VCaP (cell line): ENCODE measurements around the gene F2R.
"Not testable (repeated sequence)": the region's sequence is repeated elsewhere in the genome, so short reads cannot be mapped to it uniquely, and the experiment has no call there.

ENCODE experiments used
- H3K27ac ChIP-seq: fragments of 450-650 bp; 2 replicates; pipeline ENCODE4 v1.5.1; 2017
- CTCF ChIP-seq: fragments of 450-650 bp; conservative IDR thresholded peaks from 2 replicates; pipeline ENCODE4 v1.5.1; 2017; ENCODE audit warnings: mild to moderate bottlenecking, moderate library complexity

F2R gene

GRCh38 chr5:76746677-76747076, 30.8 kb downstream of the F2R start:
- TF ChIP-seq CTCF: no peak

GRCh38 chr5:76747706-76748105, 31.8 kb downstream of the F2R start:
- TF ChIP-seq CTCF: no peak
- H3K27ac ChIP-seq: no peak overlapping the region

More at GRCh38 chr5:76746677-76747076, 30.8 kb downstream of the F2R start:
- H3K27ac ChIP-seq: no peak overlapping the region

GRCh38 chr5:76751291-76751690, 35.4 kb downstream of the F2R start:
- H3K27ac ChIP-seq: no peak overlapping the region
- no peak for TF ChIP-seq CTCF

- no peak overlapping the region for H3K27ac ChIP-seq
- TF ChIP-seq CTCF: no peak
Observed at GRCh38 chr5:76754668-76755078, 38.7 kb downstream of the F2R start.

- H3K27ac ChIP-seq: no peak overlapping the region
- TF ChIP-seq CTCF: no peak
Observed at GRCh38 chr5:76755779-76756637, 40.1 kb downstream of the F2R start.

- no peak overlapping the region for H3K27ac ChIP-seq
- no peak for TF ChIP-seq CTCF
Observed at GRCh38 chr5:76757049-76757448, 41.1 kb downstream of the F2R start.

GRCh38 chr5:76761118-76761517, 45.2 kb downstream of the F2R start:
- not testable (repeated sequence) for H3K27ac ChIP-seq

- H3K27ac ChIP-seq: no peak overlapping the region
- no peak for TF ChIP-seq CTCF
Observed at GRCh38 chr5:76762484-76762883, 46.6 kb downstream of the F2R start.
